DND-41 (cell line): ENCODE results near the gene EVI5L.

ENCODE experiments used
- ATAC-seq: fragments of 200-7000 bp; cut with Tn5 transposase; 3 replicates; pipeline ENCODE4 v1.9.1; 2021; ENCODE audit warnings: low read depth; ENCODE audit not compliant: insufficient read depth
- DNase-seq: peaks from one replicate; pipeline ENCODE4 v3.0.0-alpha.2; 2020
- H2AFZ ChIP-seq: 2 replicates; pipeline ENCODE4 v1.6.0; 2012; ENCODE audit warnings: low read depth, low read length
- H3K27ac ChIP-seq: 2 replicates; pipeline ENCODE4 v1.5.1; 2012; ENCODE audit warnings: low read length, inconsistent platforms
- H3K27me3 ChIP-seq: fragments of 200-600 bp; sonication (generic); 2 replicates; pipeline ENCODE4 v1.6.0; 2012; ENCODE audit warnings: low read length, mild to moderate bottlenecking, inconsistent platforms; ENCODE audit not compliant: insufficient read depth, poor library complexity
- H3K36me3 ChIP-seq: 2 replicates; pipeline ENCODE4 v1.5.1; 2012; ENCODE audit warnings: low read length, inconsistent platforms; ENCODE audit not compliant: insufficient read depth
- H3K4me1 ChIP-seq: 2 replicates; pipeline ENCODE4 v1.5.1; 2012; ENCODE audit warnings: mild to moderate bottlenecking, low read length; ENCODE audit not compliant: insufficient read depth
- H3K4me2 ChIP-seq: 2 replicates; pipeline ENCODE4 v1.6.0; 2012; ENCODE audit warnings: mild to moderate bottlenecking, moderate library complexity, low read length, inconsistent platforms; ENCODE audit not compliant: insufficient read depth
- H3K4me3 ChIP-seq, 2 experiments: fragments of 200-600 bp in 1 of 2; shearing (Covaris generic) in 1 of 2; 2 replicates each; pipeline ENCODE4 v1.5.1; 2012 to 2016; ENCODE audit warnings: inconsistent platforms in 2 of 2, low read length in 2 of 2, mild to moderate bottlenecking in 2 of 2, low read depth in 1 of 2, moderate library complexity in 1 of 2
- H3K79me2 ChIP-seq: 2 replicates; pipeline ENCODE4 v1.6.0; 2012; ENCODE audit warnings: low read length, inconsistent platforms; ENCODE audit not compliant: insufficient read depth
- H3K9ac ChIP-seq: 2 replicates; pipeline ENCODE4 v1.6.0; 2012; ENCODE audit warnings: low read depth, mild to moderate bottlenecking, inconsistent platforms, low read length, moderate library complexity
- H3K9me3 ChIP-seq: 2 replicates; pipeline ENCODE4 v1.5.1; 2012; ENCODE audit warnings: low read length, moderate library complexity, mild to moderate bottlenecking, inconsistent platforms; ENCODE audit not compliant: insufficient read depth, severe bottlenecking
- H4K20me1 ChIP-seq: 2 replicates; pipeline ENCODE4 v1.6.0; 2012; ENCODE audit warnings: low read length; ENCODE audit not compliant: insufficient read depth
- EZH2 ChIP-seq: IDR thresholded peaks from 3 replicates; pipeline ENCODE4 v1.6.1; 2012; ENCODE audit warnings: borderline replicate concordance, low read depth, mild to moderate bottlenecking, moderate library complexity, low read length, inconsistent platforms; ENCODE audit not compliant: severe bottlenecking
- TF ChIP-seq, protein P1 (sequence below): IDR thresholded peaks from 2 replicates; pipeline ENCODE4 v1.5.1; 2012; ENCODE audit warnings: borderline replicate concordance, low read length, moderate library complexity, mild to moderate bottlenecking; ENCODE audit not compliant: poor library complexity, severe bottlenecking; ENCODE audit errors: extremely low read depth

Gene EVI5L

DNA sequence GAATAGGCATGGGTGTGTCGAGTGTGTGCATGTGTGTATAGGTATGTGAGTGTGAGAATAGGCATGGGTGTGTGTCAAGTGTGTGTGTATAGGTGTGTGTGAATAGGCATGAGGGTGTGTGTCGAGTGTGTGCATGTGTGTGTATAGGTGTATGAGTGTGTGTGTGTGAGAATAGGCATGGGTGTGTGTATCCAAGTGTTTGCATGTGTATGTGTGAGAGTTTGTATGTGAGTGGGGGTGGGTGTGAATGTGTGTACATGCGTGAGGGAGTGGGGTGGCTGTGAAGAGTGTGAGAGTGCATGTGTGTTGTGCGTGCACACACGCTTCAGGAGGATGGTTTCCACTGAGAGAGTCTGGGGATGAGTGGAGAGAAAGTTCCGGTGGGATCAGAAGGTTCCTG is 13.5 kb downstream of the EVI5L start:
- H3K9ac ChIP-seq, result no peak overlapping the region
- peaks cover 15% of the 10 kb centered on the region; the same call in 1 of the 2 replicates for H3K79me2 ChIP-seq
- no peak overlapping the region for H2AFZ ChIP-seq
- no peak for DNase-seq
- peaks cover 24% of the 10 kb centered on the region for H4K20me1 ChIP-seq
- H3K27ac ChIP-seq, result no peak overlapping the region
- H3K4me3 ChIP-seq, result no peak overlapping the region
- no peak for ATAC-seq
- H3K9me3 ChIP-seq, result no peaks in the 10 kb centered on the region
- no peaks in the 10 kb centered on the region for H3K36me3 ChIP-seq
- TF ChIP-seq, protein P1, sequence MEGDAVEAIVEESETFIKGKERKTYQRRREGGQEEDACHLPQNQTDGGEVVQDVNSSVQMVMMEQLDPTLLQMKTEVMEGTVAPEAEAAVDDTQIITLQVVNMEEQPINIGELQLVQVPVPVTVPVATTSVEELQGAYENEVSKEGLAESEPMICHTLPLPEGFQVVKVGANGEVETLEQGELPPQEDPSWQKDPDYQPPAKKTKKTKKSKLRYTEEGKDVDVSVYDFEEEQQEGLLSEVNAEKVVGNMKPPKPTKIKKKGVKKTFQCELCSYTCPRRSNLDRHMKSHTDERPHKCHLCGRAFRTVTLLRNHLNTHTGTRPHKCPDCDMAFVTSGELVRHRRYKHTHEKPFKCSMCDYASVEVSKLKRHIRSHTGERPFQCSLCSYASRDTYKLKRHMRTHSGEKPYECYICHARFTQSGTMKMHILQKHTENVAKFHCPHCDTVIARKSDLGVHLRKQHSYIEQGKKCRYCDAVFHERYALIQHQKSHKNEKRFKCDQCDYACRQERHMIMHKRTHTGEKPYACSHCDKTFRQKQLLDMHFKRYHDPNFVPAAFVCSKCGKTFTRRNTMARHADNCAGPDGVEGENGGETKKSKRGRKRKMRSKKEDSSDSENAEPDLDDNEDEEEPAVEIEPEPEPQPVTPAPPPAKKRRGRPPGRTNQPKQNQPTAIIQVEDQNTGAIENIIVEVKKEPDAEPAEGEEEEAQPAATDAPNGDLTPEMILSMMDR, result no peak
- TF ChIP-seq EZH2, result no peak
- H3K27me3 ChIP-seq, result no peaks in the 10 kb centered on the region
- no peak overlapping the region for H3K4me2 ChIP-seq
- no peaks in the 10 kb centered on the region for H3K4me1 ChIP-seq

DNA sequence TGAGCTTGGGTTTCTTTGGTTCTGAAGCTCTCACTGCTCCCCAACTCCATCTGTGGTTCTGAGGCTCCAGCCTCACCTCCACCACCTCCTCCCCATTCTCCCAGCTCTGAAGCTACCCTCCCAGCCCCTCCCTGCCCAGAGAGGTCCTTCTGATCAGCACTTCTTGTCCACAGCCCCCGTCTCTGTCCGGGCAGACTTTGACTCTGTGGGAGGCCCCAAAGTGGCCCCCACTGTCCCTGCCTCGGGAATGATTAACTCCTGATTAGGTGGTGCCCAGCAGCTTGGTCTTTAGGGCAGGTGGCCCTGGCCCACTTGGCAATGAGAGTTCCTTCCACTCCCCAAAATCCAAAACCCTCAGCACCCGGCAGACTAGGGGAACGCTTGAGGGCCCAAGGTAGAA is 14.4 kb downstream of the EVI5L start:
- DNase-seq, result no peak
- H3K4me2 ChIP-seq, result no peak overlapping the region

DNA sequence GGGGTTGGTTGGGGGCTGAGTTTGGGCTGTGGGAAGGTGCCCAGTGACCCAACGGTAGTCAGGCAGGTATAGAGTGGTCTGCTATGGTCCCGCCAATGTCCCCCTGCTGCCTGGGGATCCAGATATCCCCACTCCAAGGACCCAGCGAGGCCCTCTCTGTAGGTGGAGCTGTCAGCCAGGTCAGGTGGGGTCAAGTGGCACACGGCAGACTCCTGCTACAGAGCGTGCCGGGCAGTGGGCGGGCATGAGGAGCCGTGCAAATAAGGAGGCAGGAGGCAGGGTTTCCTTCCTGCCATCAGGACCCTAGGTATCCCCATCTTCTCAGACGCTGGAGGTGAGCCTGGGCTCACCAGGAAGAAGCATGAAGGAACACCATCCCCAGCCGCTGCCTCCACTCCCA is 14.9 kb downstream of the EVI5L start:
- Histone ChIP-seq H3K9me3 (no peaks in the 10 kb centered on the region), H3K4me2 (no peak overlapping the region), H3K36me3 (no peaks in the 10 kb centered on the region), H3K27me3 (no peaks in the 10 kb centered on the region), H3K27ac (no peak overlapping the region), H3K9ac (no peak overlapping the region), H3K4me3 (no peak overlapping the region), H4K20me1 (peaks cover 24% of the 10 kb centered on the region), H3K79me2 (peaks cover 15% of the 10 kb centered on the region; the same call in 1 of the 2 replicates), H2AFZ (no peak overlapping the region), H3K4me1 (no peaks in the 10 kb centered on the region)
- TF ChIP-seq, protein P1, result no peak
- TF ChIP-seq EZH2, result no peak
- ATAC-seq, result no peak
- no peak for DNase-seq

More for the DNA sequence above, 14.4 kb downstream of the EVI5L start:
- H4K20me1 ChIP-seq, result peaks cover 24% of the 10 kb centered on the region
- no peaks in the 10 kb centered on the region for H3K36me3 ChIP-seq
- ATAC-seq, result no peak
- peaks cover 15% of the 10 kb centered on the region; the same call in 1 of the 2 replicates for H3K79me2 ChIP-seq
- no peak overlapping the region for H2AFZ ChIP-seq
- TF ChIP-seq EZH2, result no peak
- TF ChIP-seq, protein P1, result no peak
- no peak overlapping the region for H3K27ac ChIP-seq
- H3K9ac ChIP-seq, result no peak overlapping the region
- no peaks in the 10 kb centered on the region for H3K9me3 ChIP-seq
- no peaks in the 10 kb centered on the region for H3K27me3 ChIP-seq
- H3K4me3 ChIP-seq, result no peak overlapping the region
- H3K4me1 ChIP-seq, result no peaks in the 10 kb centered on the region
